SK-N-SH (cell line): Measurements from ENCODE around the gene ZDHHC7. TPM values are rescaled to one million over a fixed set of nuclear protein-coding genes. Genes with fewer than 3 reads are reported as not detected.

Experiments
- CTCF ChIA-PET: fragments of 300-600, 350-600 bp; formaldehyde crosslinking; extraction: SDS; loops from one replicate; lab custom pipeline; 2021; lab: Yijun Ruan, JAX
- POLR2A ChIA-PET: fragments of 350-600 bp; sonication (Branson Sonifier 250); formaldehyde crosslinking; extraction: SDS; loops from one replicate; lab custom pipeline; 2020; ENCODE audit warnings: antibody characterized with exemption, inconsistent platforms; lab: Yijun Ruan, JAX
- DNase-seq: peaks from one replicate; pipeline ENCODE4 v3.0.0; 2012
- H2AFZ ChIP-seq: fragments of 200-600 bp; sonication (generic); 2 replicates; pipeline ENCODE4 v1.8.1; 2016; ENCODE audit warnings: antibody characterized with exemption, mild to moderate bottlenecking, low read depth
- H3F3A ChIP-seq: fragments of 200-600 bp; sonication (generic); replicated peaks from 2 replicates; pipeline ENCODE3; 2016; ENCODE audit warnings: antibody characterized with exemption, mild to moderate bottlenecking; ENCODE audit not compliant: insufficient read depth
- H3K27ac ChIP-seq, 2 experiments: fragments of 200-500 bp in 1 of 2; fragments of 200-600 bp in 1 of 2; sonication (Bioruptor generic) in 1 of 2; sonication (generic), shearing (Covaris generic) in 1 of 2; 2 replicates each; pipeline versions ENCODE4 v1.5.1 to v1.6.1; 2014 to 2016; ENCODE audit warnings: low read depth in 2 of 2, inconsistent platforms in 1 of 2, low read length in 1 of 2, mild to moderate bottlenecking in 1 of 2, mixed read lengths in 1 of 2
- H3K27me3 ChIP-seq: fragments of 200-600 bp; sonication (generic), shearing (Covaris generic); 2 replicates; pipeline ENCODE4 v1.6.1; 2016; ENCODE audit warnings: mixed run types; ENCODE audit not compliant: insufficient read depth
- H3K36me3 ChIP-seq, 2 experiments: fragments of 200-500 bp in 1 of 2; fragments of 200-600 bp in 1 of 2; sonication (Bioruptor generic) in 1 of 2; sonication (generic) in 1 of 2; replicated peaks in 1 of 2; 2 replicates each; pipeline versions ENCODE3 to v1.5.1; 2014 to 2016; ENCODE audit warnings: low read length in 1 of 2, mild to moderate bottlenecking in 1 of 2; ENCODE audit not compliant: insufficient read depth in 2 of 2, control insufficient read depth in 1 of 2
- H3K4me1 ChIP-seq, 2 experiments: fragments of 200-500 bp in 1 of 2; fragments of 200-600 bp in 1 of 2; sonication (Bioruptor generic) in 1 of 2; sonication (generic), shearing (Covaris generic) in 1 of 2; 2 replicates each; pipeline versions ENCODE4 v1.5.1 to v1.6.1; 2014 to 2016; ENCODE audit warnings: low read depth in 1 of 2, low read length in 1 of 2, mixed run types in 1 of 2; ENCODE audit not compliant: insufficient read depth in 2 of 2, control insufficient read depth in 1 of 2
- H3K4me2 ChIP-seq: fragments of 200-600 bp; sonication (generic), shearing (Covaris generic); 2 replicates; pipeline ENCODE4 v1.6.1; 2017; ENCODE audit warnings: mixed run types
- H3K4me3 ChIP-seq, 2 experiments: fragments of 200-500 bp in 1 of 2; fragments of 200-600 bp in 1 of 2; sonication (Bioruptor generic) in 1 of 2; sonication (generic), shearing (Covaris generic) in 1 of 2; 2 replicates each; pipeline versions ENCODE4 v1.5.1 to v1.8.1; 2014 to 2016; ENCODE audit warnings: low read depth in 2 of 2, inconsistent platforms in 1 of 2, low read length in 1 of 2, mild to moderate bottlenecking in 1 of 2, mixed read lengths in 1 of 2, moderate library complexity in 1 of 2
- H3K79me2 ChIP-seq: fragments of 200-600 bp; sonication (generic); 2 replicates; pipeline ENCODE4 v1.8.1; 2017; ENCODE audit warnings: mild to moderate bottlenecking; ENCODE audit not compliant: insufficient read depth
- H3K9ac ChIP-seq: fragments of 200-600 bp; sonication (generic); 2 replicates; pipeline ENCODE4 v1.6.1; 2017; ENCODE audit warnings: mixed run types
- H3K9me2 ChIP-seq: fragments of 200-600 bp; sonication (generic); 2 replicates; pipeline ENCODE4 v1.6.1; 2017; ENCODE audit warnings: mixed run types
- H3K9me3 ChIP-seq: fragments of 200-600 bp; sonication (generic); 2 replicates; pipeline ENCODE4 v1.6.1; 2017; ENCODE audit warnings: mixed run types, mild to moderate bottlenecking, moderate library complexity
- H4K20me1 ChIP-seq: fragments of 200-600 bp; sonication (generic); 2 replicates; pipeline ENCODE4 v1.6.1; 2017; ENCODE audit warnings: mild to moderate bottlenecking, mixed run types; ENCODE audit not compliant: insufficient read depth
- CHD2 ChIP-seq: fragments of 150-350 bp; IDR thresholded peaks from 2 replicates; pipeline ENCODE4 v1.6.1; 2018; ENCODE audit warnings: low read length; ENCODE audit not compliant: partially characterized antibody
- FOSL2 ChIP-seq: IDR thresholded peaks from 2 replicates; pipeline ENCODE4 v1.4.0; 2012; ENCODE audit warnings: low read depth, mild to moderate bottlenecking, moderate library complexity, borderline replicate concordance
- FOXJ3 ChIP-seq: sonication (generic); formaldehyde crosslinking; IDR thresholded peaks from 2 replicates; pipeline ENCODE4 v1.5.1; 2020; ENCODE audit warnings: mild to moderate bottlenecking, missing genetic modification reagents
- FOXM1 ChIP-seq: IDR thresholded peaks from 2 replicates; pipeline ENCODE4 v1.4.0; 2012; ENCODE audit warnings: low read depth, mild to moderate bottlenecking
- MAX ChIP-seq: IDR thresholded peaks from 2 replicates; pipeline ENCODE4 v1.4.0; 2012; ENCODE audit warnings: low read depth
- NFIC ChIP-seq: IDR thresholded peaks from 2 replicates; pipeline ENCODE4 v1.4.0; 2012; ENCODE audit warnings: borderline replicate concordance
- PBX3 ChIP-seq: IDR thresholded peaks from 2 replicates; pipeline ENCODE4; 2012
- POLR2AphosphoS5 ChIP-seq: IDR thresholded peaks from 2 replicates; pipeline ENCODE4 v1.6.1; 2012; ENCODE audit warnings: low read depth, low read length
- REST ChIP-seq: IDR thresholded peaks from 2 replicates; pipeline ENCODE4 v1.6.1; 2012; ENCODE audit warnings: mild to moderate bottlenecking, low read depth, low read length, moderate library complexity
- RXRA ChIP-seq: IDR thresholded peaks from 2 replicates; pipeline ENCODE4 v1.4.0; 2012; ENCODE audit warnings: low read depth, mild to moderate bottlenecking, borderline replicate concordance
- SIN3A ChIP-seq: IDR thresholded peaks from 2 replicates; pipeline ENCODE4 v1.6.1; 2012; ENCODE audit warnings: low read depth, mild to moderate bottlenecking, low read length, moderate library complexity, borderline replicate concordance
- SMC3 ChIP-seq: IDR thresholded peaks from 2 replicates; pipeline ENCODE4 v1.6.1; 2012; ENCODE audit warnings: low read depth, low read length, improper control_type of control experiment
- TCF12 ChIP-seq: IDR thresholded peaks from 2 replicates; pipeline ENCODE4 v1.4.0; 2012
- USF2 ChIP-seq: fragments of 150-350 bp; IDR thresholded peaks from 2 replicates; pipeline ENCODE4 v1.6.1; 2017; ENCODE audit warnings: antibody characterized with exemption, low read length, low read depth, borderline replicate concordance
- YY1 ChIP-seq: IDR thresholded peaks from 2 replicates; pipeline ENCODE4 v1.4.0; 2012; ENCODE audit warnings: low read depth, mild to moderate bottlenecking
- ZBTB33 ChIP-seq: IDR thresholded peaks from 2 replicates; pipeline ENCODE4 v1.4.0; 2012; ENCODE audit warnings: low read depth, borderline replicate concordance
- WGBS: methylation state at CpG from one replicate; pipeline ENCODE4 v1.1.6; 2017; ENCODE audit warnings: low lambda C conversion rate; 5-methylcytosine and 5-hydroxymethylcytosine counted together
- polyA plus RNA-seq, 3 experiments: library from polyadenylated mRNA; depleted of rRNA; stranded (reverse); fragments of >200 nt; gene quantifications; 2 replicates each; pipeline ENCODE4 v1.2.3, GENCODE V29; 2012
- TF ChIP-seq, protein P1 (sequence below): IDR thresholded peaks from 2 replicates; pipeline ENCODE4 v1.4.0; 2012; ENCODE audit warnings: low read depth, borderline replicate concordance

Gene ZDHHC7
- polyA plus RNA-seq, 1 of the 3 experiments (the other 2 are of a cell fraction), result 114 TPM

- no peak for DNase-seq
- Histone ChIP-seq H3F3A (peaks cover 14% of the 10 kb centered on the region), H3K4me1 (peaks cover 8 to 10% of the 10 kb centered on the region in 2 experiments; a peak in 2 of 4 replicates), H3K27me3 (no peaks in the 10 kb centered on the region), H3K27ac (no peak overlapping the region), H3K9ac (no peak overlapping the region), H3K79me2 (no peaks in the 10 kb centered on the region), H2AFZ (no peak overlapping the region), H3K36me3 (no peaks in the 10 kb centered on the region), H3K9me2 (no peaks in the 10 kb centered on the region), H4K20me1 (no peaks in the 10 kb centered on the region), H3K4me3 (no peak overlapping the region), H3K4me2 (no peak overlapping the region), H3K9me3 (no peaks in the 10 kb centered on the region)
- TF ChIP-seq PBX3 (no peak), YY1 (no peak), SMC3 (no peak), POLR2AphosphoS5 (no peak), FOXM1 (no peak), FOSL2 (no peak), FOXJ3 (CRISPR knock-in tag) (no peak), NFIC (no peak), CHD2 (no peak), ZBTB33 (no peak), TCF12 (no peak), RXRA (no peak)
- TF ChIP-seq, protein P1, sequence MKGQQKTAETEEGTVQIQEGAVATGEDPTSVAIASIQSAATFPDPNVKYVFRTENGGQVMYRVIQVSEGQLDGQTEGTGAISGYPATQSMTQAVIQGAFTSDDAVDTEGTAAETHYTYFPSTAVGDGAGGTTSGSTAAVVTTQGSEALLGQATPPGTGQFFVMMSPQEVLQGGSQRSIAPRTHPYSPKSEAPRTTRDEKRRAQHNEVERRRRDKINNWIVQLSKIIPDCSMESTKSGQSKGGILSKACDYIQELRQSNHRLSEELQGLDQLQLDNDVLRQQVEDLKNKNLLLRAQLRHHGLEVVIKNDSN, result no peak
- ChIA-PET CTCF (interaction anchor here (1.2 to 2.3 kb wide), 2 partner anchors 28 to 56 kb away, joined by 3 to 10 read pairs; no protein-coding TSS in a partner anchor), POLR2A (no interaction called here)
- WGBS, result 84% methylated on average over 4 of the region's 4 CpGs
Observed at GRCh38 chr16:85058909-85059308, 47.6 kb upstream of the ZDHHC7 start.

GRCh38 chr16:85057948-85058347 lies 46.6 kb upstream of the ZDHHC7 start:
- H3K36me3 ChIP-seq, result no peaks in the 10 kb centered on the region
- no peaks in the 10 kb centered on the region for H4K20me1 ChIP-seq
- H3F3A ChIP-seq, result peaks cover 14% of the 10 kb centered on the region
- no peak overlapping the region for H3K4me3 ChIP-seq
- WGBS, result 90% methylated on average over 7 of the region's 7 CpGs
- H3K4me1 ChIP-seq, result peaks cover 8 to 10% of the 10 kb centered on the region in 2 experiments; a peak in 2 of 4 replicates
- no peaks in the 10 kb centered on the region for H3K9me3 ChIP-seq
- no peak overlapping the region for H3K27ac ChIP-seq
- no peak overlapping the region for H3K9ac ChIP-seq
- no peaks in the 10 kb centered on the region for H3K9me2 ChIP-seq
- no peak overlapping the region for H2AFZ ChIP-seq
- POLR2A ChIA-PET, result no interaction called here
- DNase-seq, result no peak
- no peak overlapping the region for H3K4me2 ChIP-seq
- CTCF ChIA-PET, result interaction anchor here (0.7 to 2.3 kb wide), 2 partner anchors 15 to 29 kb away, joined by 5 to 11 read pairs; no protein-coding TSS in a partner anchor
- no peaks in the 10 kb centered on the region for H3K27me3 ChIP-seq
- H3K79me2 ChIP-seq, result no peaks in the 10 kb centered on the region
- TF ChIP-seq USF2 (no peak), SIN3A (no peak), MAX (no peak), FOSL2 (no peak), REST (no peak)
- TF ChIP-seq, protein P1, result no peak
